Measurements from ENCODE around the gene EEF1A2.
A peak's percentile ranks its signal among the peaks of the same experiment; 100 is the strongest.

EEF1A2 gene

DNA sequence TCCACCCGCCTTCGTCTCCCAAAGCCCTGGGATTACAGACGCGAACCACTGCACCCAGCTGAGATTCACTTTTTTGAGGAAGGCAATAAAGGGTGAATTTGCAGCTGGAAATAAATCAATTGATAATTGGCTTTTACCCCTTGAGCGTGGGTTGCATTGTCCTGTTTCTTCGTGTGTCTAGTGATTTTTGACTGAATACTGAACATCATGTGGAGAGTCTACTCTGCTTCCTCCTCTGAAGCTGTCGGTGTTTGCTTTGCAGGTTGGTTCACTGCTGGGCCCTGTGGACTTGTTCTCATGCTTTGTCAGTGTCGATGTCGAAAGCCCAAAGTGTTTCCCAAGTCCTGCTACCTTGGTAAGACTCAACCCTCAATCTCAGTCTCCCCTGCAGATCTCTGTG, 5.8 kb upstream of the EEF1A2 start:
- no peak for DNase-seq
- in situ Hi-C loops (cut with HindIII; ENCODE audit: low pct_ligation_motif_present, low pct_unique_long_range_greater_than_20kb, low sequenced_read_pairs), result no loop called here

DNA sequence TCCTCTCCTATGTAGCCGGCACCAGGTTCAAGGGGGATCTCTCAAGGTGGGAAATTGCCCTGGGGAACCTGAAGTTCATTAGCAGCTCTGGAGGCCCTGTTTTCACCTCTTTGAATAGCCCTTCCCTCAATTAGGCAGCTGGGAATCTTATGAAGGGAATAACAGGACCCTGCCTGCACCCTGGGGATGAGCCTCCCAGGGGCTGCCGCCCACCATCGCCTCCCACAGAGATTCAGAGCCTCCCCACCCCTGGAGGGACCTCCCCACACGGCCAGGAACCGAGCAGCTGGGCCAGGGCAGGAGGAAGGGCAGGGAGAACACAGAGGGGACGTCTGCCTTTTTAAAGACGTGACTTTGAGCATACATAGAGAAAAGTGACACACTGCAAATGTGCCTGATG, 4.6 kb upstream of the EEF1A2 start:
- no peak for DNase-seq
- in situ Hi-C loops (cut with HindIII; ENCODE audit: low pct_ligation_motif_present, low pct_unique_long_range_greater_than_20kb, low sequenced_read_pairs), result no loop called here

DNA sequence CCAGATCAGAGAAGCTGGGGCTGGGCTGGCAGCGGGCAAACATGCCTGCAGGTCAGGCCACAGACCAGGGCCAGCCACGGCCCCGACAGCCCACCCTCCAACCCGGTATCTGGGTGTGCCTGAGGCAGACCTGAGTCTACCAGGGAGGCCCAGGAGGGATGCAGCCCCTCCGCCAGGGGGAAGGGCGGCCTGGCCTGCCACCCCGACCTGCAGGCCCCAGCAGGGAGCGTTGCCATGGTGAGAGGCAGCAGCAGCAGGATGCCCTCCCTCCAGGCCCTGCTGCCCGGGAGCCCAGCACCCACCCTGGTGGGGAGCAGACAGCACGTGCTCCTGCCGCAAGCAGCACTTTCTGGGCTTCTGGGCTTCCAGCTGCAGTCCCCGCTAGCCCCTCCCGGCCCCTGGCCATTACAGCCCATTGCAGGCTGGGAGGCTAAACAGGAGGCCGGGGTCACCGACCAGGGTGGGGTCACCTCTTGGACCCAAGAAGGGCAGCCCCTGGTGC, 3.8 kb upstream of the EEF1A2 start:
- no peak for DNase-seq
- in situ Hi-C loops (cut with HindIII; ENCODE audit: low pct_ligation_motif_present, low pct_unique_long_range_greater_than_20kb, low sequenced_read_pairs), result no loop called here

DNA sequence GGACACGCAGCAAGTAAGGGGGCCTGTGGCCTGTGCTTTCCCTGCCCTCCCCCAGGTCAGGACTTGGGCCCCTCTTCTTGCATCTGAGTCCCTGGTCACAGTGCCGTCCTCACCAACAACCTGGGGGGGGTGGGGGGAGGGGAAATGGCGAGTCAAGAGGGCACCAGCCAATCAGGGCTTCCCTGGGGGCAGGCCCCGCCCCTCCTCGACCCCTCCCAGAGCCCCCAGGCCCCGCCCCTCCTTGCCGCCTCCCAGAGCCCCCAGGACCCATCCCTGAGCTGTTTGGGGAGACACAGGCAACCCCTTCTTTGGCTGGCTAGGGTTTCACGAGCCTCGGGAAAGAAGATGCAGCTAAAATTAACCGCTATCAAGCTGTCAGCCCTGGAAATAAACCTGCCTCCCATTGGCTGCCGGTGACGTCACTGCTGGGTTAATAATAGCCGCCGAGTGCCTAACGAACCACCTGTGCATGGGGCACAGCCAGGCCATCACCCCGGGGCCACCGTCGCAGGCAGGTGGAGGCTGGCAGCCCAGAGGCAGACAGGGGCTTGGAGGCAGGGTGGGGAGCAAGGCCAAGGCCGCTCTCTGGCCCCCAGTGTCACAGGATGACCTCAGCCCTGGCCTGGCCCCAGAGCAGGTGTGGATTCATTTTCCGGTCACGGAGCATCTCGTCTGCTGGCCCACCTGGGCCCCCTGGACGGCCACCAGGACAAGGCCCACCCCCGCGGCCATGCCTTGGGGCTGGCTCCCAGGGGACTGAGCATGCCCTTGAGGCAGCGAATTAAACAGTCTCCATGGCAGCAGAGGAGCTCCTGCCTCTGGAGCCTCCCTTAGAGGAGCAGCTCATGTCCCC, 3.2 kb upstream of the EEF1A2 start:
- in situ Hi-C loops (cut with HindIII; ENCODE audit: low pct_ligation_motif_present, low pct_unique_long_range_greater_than_20kb, low sequenced_read_pairs), result no loop called here
- DNase-seq, result no peak

DNA sequence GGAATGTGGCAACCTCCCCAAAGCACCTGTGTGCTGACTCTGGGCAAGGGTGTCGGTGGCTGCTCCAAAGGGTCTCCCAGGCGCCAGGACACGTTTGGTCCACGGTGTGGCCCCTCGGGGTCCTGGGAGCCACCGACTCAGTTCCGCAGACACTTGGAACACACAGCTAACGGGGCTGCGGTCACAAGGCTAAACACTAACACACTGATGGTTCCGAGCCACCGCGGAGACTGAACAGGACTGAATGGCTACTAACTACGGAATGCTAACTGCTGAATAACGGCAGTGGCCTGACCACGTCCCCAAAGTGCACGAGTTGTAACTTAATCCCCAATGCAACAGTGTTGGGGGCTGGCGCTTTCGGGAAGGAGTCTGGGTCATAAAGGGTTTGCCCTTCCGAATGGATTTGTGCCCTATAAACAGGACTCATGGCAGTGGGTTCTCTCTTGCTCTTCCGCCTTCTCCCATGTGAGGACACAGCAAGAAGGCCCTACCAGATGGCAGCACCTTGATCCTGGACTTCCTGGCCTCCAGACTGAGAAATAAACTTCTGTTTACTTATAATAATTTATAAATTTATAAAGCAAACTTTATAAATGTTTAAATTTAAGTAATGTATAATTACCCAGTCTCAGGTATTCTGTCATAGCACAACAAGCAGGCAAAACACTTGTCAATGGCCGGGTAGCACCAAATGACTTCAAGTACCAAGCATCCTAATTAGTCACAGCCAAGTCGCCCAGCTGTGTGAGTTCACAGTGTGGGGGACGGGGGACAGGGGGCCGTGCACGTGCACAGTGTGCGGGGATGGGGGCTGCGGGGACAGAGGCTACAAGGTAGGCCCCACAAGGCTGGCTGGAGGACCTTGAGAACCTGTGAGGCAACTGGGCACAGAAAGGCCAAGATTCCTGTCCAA, 2.3 kb upstream of the EEF1A2 start:
- DNase-seq, result no peak
- in situ Hi-C loops (cut with HindIII; ENCODE audit: low pct_ligation_motif_present, low pct_unique_long_range_greater_than_20kb, low sequenced_read_pairs), result no loop called here

DNA sequence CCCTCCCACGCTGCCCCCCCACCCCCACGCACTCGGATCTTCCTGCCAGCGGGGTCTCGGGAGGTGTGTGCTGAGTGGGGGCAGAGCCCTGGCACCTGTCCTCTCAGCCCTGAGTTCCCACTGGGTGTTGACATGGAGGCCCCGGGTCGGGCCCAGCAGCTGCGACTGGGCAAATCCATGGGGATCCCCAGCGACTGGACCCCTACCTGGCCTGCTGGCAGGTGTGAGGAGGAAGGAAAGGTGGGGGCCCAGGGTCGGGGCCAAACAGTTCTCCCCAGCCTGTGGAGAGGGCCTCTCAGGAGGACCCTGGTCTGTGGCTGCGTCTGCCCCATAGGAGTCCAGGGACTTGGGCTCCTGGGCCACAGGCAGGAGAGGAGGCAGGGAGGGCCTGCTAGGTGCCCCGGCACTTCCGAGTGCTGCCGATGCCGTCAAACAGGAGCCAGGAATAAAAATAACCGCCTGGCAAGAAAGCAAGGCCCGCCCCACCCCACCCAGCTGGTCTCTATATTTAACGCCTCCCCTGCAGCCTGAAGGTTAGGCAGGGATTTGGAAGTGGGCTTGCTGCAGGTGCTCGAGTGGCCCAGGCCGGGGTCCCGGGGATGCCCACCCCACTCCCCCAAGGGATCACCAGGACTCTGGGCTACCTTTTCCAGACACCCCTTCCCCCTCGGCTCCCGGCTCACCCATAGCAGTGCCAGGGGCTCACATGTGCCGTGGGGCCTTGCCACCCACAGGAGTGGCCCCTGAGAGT, 1.4 kb upstream of the EEF1A2 start:
- in situ Hi-C loops (cut with HindIII; ENCODE audit: low pct_ligation_motif_present, low pct_unique_long_range_greater_than_20kb, low sequenced_read_pairs), result no loop called here
- no peak for DNase-seq

DNA sequence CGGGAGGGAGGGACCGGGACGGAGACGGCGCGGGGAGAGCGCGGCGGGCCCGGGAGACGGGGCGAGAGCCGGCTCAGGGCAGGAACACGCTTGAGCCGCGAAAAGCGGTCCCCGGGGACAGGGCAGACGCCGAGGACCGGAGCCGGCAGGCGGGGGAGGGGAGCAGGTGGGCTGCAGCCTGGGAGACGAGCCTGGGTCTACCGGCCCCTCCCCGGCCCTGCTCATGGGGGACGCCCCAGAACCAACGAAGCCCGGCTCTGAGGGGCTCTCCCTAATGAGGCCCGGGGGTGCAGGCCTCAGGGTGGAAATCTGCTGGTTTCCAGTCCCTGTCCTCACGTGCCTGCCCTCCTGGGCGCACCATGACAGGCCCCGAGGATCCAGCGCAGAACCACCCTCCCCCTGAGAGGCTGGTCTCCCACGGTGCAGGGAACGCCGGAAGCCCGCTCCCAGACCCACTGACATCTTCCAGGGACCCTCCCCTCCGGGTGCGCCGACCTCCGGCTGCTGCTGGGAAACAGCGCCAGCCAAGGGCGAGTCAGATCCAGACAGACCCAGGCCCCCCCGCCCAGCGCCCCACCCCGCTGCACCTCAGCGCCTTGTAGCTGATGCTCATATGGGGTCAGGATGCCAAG, 571 bp upstream of the EEF1A2 start:
- DNase-seq, result no peak
- in situ Hi-C loops (cut with HindIII; ENCODE audit: low pct_ligation_motif_present, low pct_unique_long_range_greater_than_20kb, low sequenced_read_pairs), result no loop called here

DNA sequence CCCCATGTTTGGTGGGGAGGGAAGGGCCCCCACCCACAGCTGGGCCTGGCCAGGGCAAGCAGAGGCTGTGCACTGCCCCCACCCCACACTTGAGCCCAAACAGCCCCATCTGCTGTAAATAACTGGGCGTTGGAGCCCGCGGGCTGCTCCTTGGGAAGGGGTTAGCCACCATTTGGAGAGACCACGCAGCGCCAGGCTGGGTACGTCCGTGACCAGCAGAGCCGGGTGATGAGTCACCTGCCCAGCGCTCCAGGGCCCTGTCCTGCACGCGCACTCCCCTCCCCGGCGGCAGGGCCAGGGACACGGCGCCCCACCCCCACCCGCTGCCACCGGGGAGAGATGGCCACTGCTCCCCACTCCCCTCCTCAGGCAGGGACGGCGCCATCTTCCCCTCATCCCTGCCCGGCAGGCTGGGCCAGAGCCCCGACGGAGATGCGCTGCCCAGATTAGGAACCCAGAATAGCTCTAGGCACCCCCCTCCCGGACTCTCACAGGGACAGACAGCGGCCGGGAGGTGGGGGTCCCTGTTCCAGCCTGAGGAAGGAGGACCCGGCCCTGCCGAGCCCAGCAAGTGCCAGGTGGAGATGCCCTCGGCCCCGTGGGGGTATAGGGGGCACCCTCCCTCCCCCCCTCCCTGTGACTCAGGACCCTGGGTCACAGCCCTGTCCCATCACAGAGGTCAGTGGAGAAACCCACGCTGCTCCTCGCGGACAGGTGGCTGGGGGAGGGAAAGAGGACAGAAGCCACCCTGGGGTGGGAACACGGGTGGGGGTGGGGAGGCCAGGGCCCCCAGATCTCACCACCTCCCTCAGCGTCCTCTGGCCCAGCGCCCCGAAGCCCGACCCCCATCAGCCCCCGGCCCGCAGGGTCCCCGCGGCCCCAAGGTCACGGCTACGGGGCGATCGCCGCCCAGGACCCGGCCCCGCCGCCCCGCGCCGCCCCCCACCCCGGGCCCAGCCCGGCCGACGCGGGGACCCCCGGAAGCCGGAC, 642 bp downstream of the EEF1A2 start:
- in situ Hi-C loops (cut with HindIII; ENCODE audit: low pct_ligation_motif_present, low pct_unique_long_range_greater_than_20kb, low sequenced_read_pairs), result no loop called here
- peak; percentile 66 for DNase-seq

DNA sequence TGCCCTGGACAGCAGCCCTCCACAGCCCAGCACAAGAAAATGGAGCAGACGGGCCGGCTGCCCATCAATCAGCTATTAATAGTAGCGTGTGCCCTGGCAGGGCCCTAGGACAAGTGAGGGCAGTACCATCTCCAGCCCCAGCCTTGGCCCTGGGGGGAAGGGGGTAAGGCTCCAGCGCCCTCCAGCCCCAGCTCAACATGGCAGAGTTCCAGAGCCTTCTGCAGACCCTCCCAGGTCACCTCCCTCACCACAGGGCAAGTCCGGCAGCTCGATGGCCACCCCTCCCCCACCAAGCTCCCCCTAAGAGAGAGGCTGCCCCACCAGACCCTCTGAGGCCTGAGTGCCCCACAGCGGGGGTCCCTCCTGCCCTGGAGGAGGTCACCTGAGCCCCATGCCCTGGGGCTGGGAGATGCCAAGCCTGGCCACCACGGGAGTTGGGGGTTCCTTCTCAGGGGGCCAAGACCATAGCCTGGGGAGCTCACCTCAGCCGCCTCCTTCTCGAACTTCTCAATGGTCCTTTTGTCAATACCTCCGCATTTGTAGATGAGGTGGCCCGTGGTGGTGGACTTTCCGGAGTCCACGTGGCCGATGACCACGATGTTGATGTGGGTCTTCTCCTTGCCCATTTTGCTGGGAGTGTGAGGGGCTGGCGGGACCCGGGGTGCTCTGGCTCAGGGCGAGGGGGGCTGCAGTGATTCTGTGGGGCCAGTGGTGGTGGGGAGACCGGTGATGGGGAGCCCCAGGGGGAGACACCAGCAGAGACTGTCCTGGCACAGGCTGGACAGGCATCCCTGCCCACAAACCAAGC, 1.5 kb downstream of the EEF1A2 start:
- in situ Hi-C loops (cut with HindIII; ENCODE audit: low pct_ligation_motif_present, low pct_unique_long_range_greater_than_20kb, low sequenced_read_pairs), result no loop called here
- no peak for DNase-seq

DNA sequence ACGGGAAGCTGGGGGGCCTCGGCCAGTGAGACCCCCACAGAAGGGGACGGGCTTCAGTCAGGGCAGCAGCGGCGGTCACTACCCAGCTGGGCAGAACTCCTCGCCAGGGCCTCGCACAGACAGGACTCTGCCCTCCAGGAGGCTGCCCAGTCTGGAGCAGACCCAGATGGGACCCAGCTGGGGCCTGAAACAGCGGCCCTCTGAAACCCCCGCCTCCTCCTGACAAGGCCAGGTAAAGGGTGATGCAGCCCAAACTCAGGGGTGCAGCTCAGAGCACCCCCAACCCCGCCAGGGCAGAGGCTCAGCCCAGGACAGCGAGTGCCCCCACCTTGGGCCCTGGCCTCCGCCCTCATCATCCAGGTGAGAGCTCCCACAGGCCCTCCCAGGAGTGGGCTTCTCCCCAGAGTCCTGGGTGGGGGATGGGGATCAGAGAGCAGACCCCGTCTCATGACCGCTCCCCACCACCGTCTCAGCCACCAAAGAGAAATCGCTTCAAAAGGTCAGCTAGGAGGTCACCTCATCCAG, 2.2 kb downstream of the EEF1A2 start:
- no peak for DNase-seq
- in situ Hi-C loops (cut with HindIII; ENCODE audit: low pct_ligation_motif_present, low pct_unique_long_range_greater_than_20kb, low sequenced_read_pairs), result no loop called here

DNA sequence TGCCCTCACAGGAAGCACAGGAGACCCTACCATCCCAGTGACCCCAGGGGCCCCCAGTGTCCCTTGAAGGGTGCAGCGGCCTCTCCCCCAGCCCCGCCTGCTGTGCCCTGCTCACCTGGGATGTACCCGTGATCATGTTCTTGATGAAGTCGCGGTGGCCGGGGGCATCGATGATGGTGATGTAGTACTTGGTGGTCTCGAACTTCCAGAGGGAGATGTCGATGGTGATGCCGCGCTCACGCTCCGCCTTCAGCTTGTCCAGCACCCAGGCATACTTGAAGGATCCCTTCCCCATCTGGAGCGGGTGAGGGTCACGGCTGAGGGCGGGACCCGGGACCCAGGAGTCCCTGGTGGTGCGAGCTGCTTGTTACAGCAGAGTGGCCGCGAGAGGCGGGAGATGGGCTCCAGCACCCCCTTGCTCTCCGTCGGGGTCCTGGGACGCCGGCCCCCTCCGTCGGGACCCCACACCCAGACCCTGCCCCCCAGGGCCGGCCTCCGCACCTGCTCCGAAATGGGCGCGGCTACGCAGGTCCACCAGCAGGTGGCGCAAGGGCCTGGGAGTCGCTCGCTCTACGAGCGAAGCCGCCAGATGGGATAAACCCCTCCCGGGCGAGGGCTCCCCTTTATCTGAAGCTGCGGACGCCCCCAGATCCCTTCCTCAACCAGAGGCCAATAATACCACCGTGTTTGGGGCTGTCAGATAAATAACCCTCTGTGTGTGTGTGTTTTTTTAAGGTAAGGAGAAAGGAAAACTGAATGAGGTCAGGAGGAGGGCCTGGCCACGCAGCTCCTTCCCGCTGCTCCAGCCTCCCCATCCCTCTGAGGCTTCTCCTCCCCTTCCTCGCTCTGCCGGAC, 2.9 kb downstream of the EEF1A2 start:
- in situ Hi-C loops (cut with HindIII; ENCODE audit: low pct_ligation_motif_present, low pct_unique_long_range_greater_than_20kb, low sequenced_read_pairs), result no loop called here
- DNase-seq, result peak; percentile 34

DNA sequence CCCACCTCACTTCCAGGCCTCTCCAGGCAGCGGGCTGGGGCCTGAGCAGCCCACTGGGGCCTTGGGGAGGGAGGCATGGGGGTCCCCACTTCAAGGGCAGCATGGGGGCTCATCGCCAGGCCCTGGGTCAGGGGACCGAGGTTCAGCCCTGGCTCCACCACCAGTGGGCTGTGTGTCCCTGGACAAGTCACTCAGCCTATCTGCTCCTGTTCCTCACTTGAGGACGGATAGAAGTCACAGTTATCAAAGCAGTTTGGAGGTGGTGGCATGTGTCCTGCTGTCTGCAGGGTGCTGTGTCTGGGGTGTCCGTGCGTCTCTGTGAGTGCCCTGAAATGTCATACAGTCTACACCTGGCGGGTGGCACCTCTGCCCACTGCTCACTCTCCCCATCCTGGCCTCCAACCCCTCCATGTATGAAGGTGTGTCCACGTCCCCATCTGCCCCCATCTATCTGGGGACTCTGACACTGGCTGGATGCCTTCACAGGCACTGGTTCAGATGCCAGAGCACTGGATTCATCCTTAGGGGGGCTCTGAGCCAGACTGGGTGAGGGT, 3.6 kb downstream of the EEF1A2 start:
- DNase-seq, result no peak
- in situ Hi-C loops (cut with HindIII; ENCODE audit: low pct_ligation_motif_present, low pct_unique_long_range_greater_than_20kb, low sequenced_read_pairs), result no loop called here

DNA sequence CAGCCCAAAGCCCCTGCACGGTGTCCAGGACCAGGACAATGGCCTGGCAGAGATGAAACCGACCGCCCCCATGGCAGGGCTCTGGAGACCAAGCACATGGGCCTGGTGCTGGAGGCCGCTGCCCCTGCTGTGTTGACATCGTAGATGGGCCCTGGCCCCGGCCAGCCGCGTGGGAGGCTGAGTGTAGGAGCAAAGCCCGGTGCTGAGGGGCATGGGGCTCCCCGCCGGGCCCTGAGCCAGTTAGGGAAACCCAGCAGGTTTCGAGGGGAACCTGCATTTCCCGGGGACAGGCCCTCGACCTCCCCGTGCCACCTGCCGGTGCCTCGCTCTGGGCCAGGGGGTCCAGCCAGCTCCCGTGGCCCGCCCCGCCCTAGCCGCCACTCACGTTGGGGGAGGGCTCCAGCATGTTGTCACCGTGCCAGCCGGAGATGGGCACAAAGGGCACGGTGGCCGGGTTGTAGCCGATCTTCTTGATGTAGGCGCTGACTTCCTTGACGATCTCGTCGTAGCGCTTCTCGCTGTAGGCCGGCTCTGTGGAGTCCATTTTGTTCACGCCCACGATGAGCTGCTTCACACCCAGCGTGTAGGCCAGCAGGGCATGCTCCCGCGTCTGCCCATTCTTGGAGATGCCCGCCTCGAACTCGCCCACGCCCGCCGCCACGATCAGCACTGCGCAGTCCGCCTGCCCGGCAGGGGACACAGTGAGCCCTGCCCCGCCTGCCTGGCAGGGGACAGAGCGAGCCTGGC, 4.3 kb downstream of the EEF1A2 start:
- in situ Hi-C loops (cut with HindIII; ENCODE audit: low pct_ligation_motif_present, low pct_unique_long_range_greater_than_20kb, low sequenced_read_pairs), result no loop called here
- DNase-seq, result no peak

DNA sequence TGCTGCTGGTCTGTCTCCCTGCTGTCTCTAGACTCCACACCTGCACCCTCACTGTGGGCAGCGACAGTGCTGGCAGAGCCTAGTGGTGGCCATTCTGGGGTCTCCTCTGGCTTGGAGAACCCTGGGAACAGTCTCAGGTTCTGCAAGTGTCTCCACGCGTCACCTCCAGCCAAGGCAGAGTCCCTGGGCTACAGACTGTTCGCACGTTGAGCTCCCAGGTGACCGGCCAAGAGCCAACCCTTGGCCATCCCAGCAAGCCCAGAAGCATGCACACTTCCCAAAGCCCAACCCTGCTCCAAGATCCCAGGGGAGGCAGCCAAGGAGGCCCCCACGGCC, 4.8 kb downstream of the EEF1A2 start:
- no peak for DNase-seq
- in situ Hi-C loops (cut with HindIII; ENCODE audit: low pct_ligation_motif_present, low pct_unique_long_range_greater_than_20kb, low sequenced_read_pairs), result no loop called here

DNA sequence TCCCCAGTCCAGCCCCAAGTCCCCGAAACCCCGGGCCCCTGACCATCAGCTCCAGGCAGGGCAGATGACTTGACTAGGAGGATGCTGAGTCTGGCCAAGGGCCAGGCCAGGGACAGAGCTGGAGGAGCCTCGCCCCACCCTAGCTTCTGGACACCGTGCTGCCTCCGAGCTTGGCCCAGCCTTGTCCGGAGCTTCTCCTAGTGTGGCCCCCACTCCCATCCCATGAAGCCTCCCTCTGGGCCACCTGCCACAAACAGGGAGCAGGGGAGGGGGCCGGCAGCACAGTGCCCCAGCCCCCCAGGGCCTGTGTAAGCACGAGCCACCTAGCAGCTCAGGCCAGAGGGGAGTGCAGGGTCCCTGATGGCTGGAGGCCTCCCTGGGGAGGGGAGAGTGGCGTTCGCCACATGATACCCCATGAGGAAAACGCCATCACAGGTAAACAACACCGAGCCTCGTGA, 5.3 kb downstream of the EEF1A2 start:
- in situ Hi-C loops (cut with HindIII; ENCODE audit: low pct_ligation_motif_present, low pct_unique_long_range_greater_than_20kb, low sequenced_read_pairs), result no loop called here
- no peak for DNase-seq
